A549 (cell line): ENCODE measurements around the gene MPRIP. TPM values are rescaled to one million over a fixed set of nuclear protein-coding genes. Genes with fewer than 3 reads are reported as not detected.

Experiments used
- ATAC-seq, 2 experiments: fragments of 200-7000 bp in 1 of 2; fragments of >200 bp in 1 of 2; cut with Nextera tagmentation in 1 of 2; cut with Tn5 transposase in 1 of 2; 3 replicates each; pipeline versions ENCODE4 v1.8.0 to v1.9.1; 2018 to 2020; ENCODE audit warnings: mild to moderate bottlenecking in 1 of 2, moderate library complexity in 1 of 2
- CTCF ChIA-PET: fragments of 300-600 bp; sonication (Branson Sonifier 250); formaldehyde crosslinking; extraction: SDS; loops from one replicate; lab custom pipeline; 2021; ENCODE audit warnings: antibody characterized with exemption, inconsistent platforms; lab: Yijun Ruan, JAX
- POLR2A ChIA-PET: fragments of 350-600 bp; formaldehyde crosslinking; extraction: SDS; loops from one replicate; lab custom pipeline; 2021; ENCODE audit warnings: antibody characterized with exemption, inconsistent platforms; lab: Yijun Ruan, JAX
- DNase-seq, 2 experiments: peaks; one replicate each; pipeline versions ENCODE4 v3.0.0 to v3.0.0-alpha.2; 2011 to 2016; ENCODE audit warnings: low read depth in 1 of 2, low spot score in 1 of 2
- FAIRE-seq: peaks from 2 replicates; lab custom pipeline; 2011; peaks lifted over from hg19 to GRCh38; lab: Jason Lieb, UNC
- H3K27ac ChIP-seq, 2 experiments: fragments of >200 bp; sonication (Bioruptor Twin); formaldehyde crosslinking; 3 replicates each; pipeline ENCODE4 v1.5.1; 2016 to 2017
- H3K4me1 ChIP-seq: fragments of >200 bp; sonication (Bioruptor Twin); formaldehyde crosslinking; 3 replicates; pipeline ENCODE4 v1.6.1; 2016
- H3K4me2 ChIP-seq: fragments of >200 bp; sonication (Bioruptor Twin); formaldehyde crosslinking; 3 replicates; pipeline ENCODE4 v1.6.1; 2016
- H3K4me3 ChIP-seq: fragments of >200 bp; sonication (Bioruptor Twin); formaldehyde crosslinking; 3 replicates; pipeline ENCODE4 v1.5.1; 2016
- H3K9me3 ChIP-seq: fragments of >200 bp; sonication (Bioruptor Twin); formaldehyde crosslinking; 3 replicates; pipeline ENCODE4 v1.6.1; 2016
- ATOH8 ChIP-seq: fragments of 250-450 bp; sonication (Bioruptor Pico); IDR thresholded peaks from 2 replicates; pipeline ENCODE4 v1.5.0; 2020; ENCODE audit warnings: low read depth, mild to moderate bottlenecking, moderate library complexity
- BCL3 ChIP-seq: fragments of >200 bp; sonication (Bioruptor Twin); formaldehyde crosslinking; IDR thresholded peaks from 3 replicates; pipeline ENCODE4 v1.6.1; 2016
- BHLHE40 ChIP-seq: IDR thresholded peaks from 2 replicates; pipeline ENCODE4 v1.6.1; 2012; ENCODE audit warnings: low read depth, low read length, inconsistent platforms
- CBX8 ChIP-seq: fragments of 200-600 bp; sonication (generic); IDR thresholded peaks from 2 replicates; pipeline ENCODE4 v1.6.1; 2016
- CEBPB ChIP-seq, 2 experiments: fragments of >200 bp in 1 of 2; sonication (Bioruptor Twin) in 1 of 2; formaldehyde crosslinking in 1 of 2; IDR thresholded peaks; 2 replicates each; pipeline ENCODE4 v1.6.1; 2012 to 2016
- EP300 ChIP-seq, 2 experiments: fragments of >200 bp; sonication (Bioruptor Twin); formaldehyde crosslinking; IDR thresholded peaks; 2 replicates in 1 of 2; 3 replicates in 1 of 2; pipeline ENCODE4 v1.6.1; 2016 to 2017
- FOSL2 ChIP-seq, 2 experiments: fragments of 450-650 bp in 1 of 2; fragments of >200 bp in 1 of 2; sonication (Bioruptor Twin) in 1 of 2; formaldehyde crosslinking; IDR thresholded peaks; 2 replicates each; pipeline versions ENCODE4 v1.5.0 to v1.6.1; 2016 to 2020; ENCODE audit warnings: mild to moderate bottlenecking in 1 of 2, moderate library complexity in 1 of 2
- HOXB13 ChIP-seq: fragments of 250-450 bp; sonication (Bioruptor Pico); IDR thresholded peaks from 2 replicates; pipeline ENCODE4 v1.5.0; 2020; ENCODE audit warnings: low read depth, mild to moderate bottlenecking, moderate library complexity
- JUNB ChIP-seq: fragments of >200 bp; sonication (Bioruptor Twin); formaldehyde crosslinking; IDR thresholded peaks from 2 replicates; pipeline ENCODE4 v1.6.1; 2016
- KDM1A ChIP-seq: fragments of 200-600 bp; sonication (generic); IDR thresholded peaks from 2 replicates; pipeline ENCODE4 v1.6.1; 2016; ENCODE audit warnings: low read depth, mild to moderate bottlenecking
- KDM5A ChIP-seq: fragments of 200-600 bp; sonication (generic); IDR thresholded peaks from 2 replicates; pipeline ENCODE4 v1.6.1; 2016; ENCODE audit warnings: antibody characterized with exemption, mild to moderate bottlenecking
- MAX ChIP-seq: IDR thresholded peaks from 2 replicates; pipeline ENCODE4 v1.6.1; 2012
- MAZ ChIP-seq: fragments of 150-350 bp; IDR thresholded peaks from 2 replicates; pipeline ENCODE4 v1.6.1; 2014; ENCODE audit warnings: antibody characterized with exemption, low read depth, low read length, borderline replicate concordance
- MYC ChIP-seq: IDR thresholded peaks from 2 replicates; pipeline ENCODE4 v1.6.1; 2012; ENCODE audit warnings: mild to moderate bottlenecking, inconsistent platforms, low read length, improper control_type of control experiment, borderline replicate concordance
- NR3C1 ChIP-seq: fragments of >200 bp; sonication (Bioruptor Twin); formaldehyde crosslinking; IDR thresholded peaks from 3 replicates; pipeline ENCODE4 v1.6.1; 2017
- PHF8 ChIP-seq: fragments of 200-600 bp; sonication (generic); IDR thresholded peaks from 2 replicates; pipeline ENCODE4 v1.6.1; 2016; ENCODE audit warnings: low read depth, mild to moderate bottlenecking, antibody characterized with exemption, moderate library complexity, borderline replicate concordance
- SMC3 ChIP-seq: fragments of >200 bp; sonication (Bioruptor Twin); formaldehyde crosslinking; IDR thresholded peaks from 3 replicates; pipeline ENCODE4 v1.6.1; 2018; ENCODE audit warnings: inconsistent platforms
- TFCP2L1 ChIP-seq: fragments of 250-450 bp; sonication (Bioruptor Pico); IDR thresholded peaks from 2 replicates; pipeline ENCODE4 v1.5.0; 2021; ENCODE audit warnings: mild to moderate bottlenecking
- ZC3H11A ChIP-seq: fragments of 450-650 bp; IDR thresholded peaks from 2 replicates; pipeline ENCODE4 v1.6.1; 2014; ENCODE audit warnings: antibody characterized with exemption, mild to moderate bottlenecking
- ZFP36 ChIP-seq: fragments of 450-650 bp; IDR thresholded peaks from 2 replicates; pipeline ENCODE4 v1.6.1; 2014; ENCODE audit warnings: borderline replicate concordance; ENCODE audit not compliant: partially characterized antibody
- WGBS: methylation state at CpG from one replicate; pipeline ENCODE4 v1.1.6; 2017; ENCODE audit errors: missing lambda C conversion rate; 5-methylcytosine and 5-hydroxymethylcytosine counted together
- polyA plus RNA-seq, 4 experiments: library from polyadenylated mRNA; depleted of rRNA in 3 of 4; stranded (reverse); fragments of >200 nt; fragmentation: RNase III in 1 of 4; extraction: RNeasy Plus Mini Kit Qiagen cat#74134 plus additional on column Dnase treatment in 1 of 4; gene quantifications; 2 replicates in 3 of 4; 3 replicates in 1 of 4; pipeline ENCODE4 v1.2.3, GENCODE V29; 2011 to 2017
- TF ChIP-seq, protein P1 (sequence below): IDR thresholded peaks from 2 replicates; pipeline ENCODE4 v1.6.1; 2012; ENCODE audit warnings: low read depth, borderline replicate concordance

Gene MPRIP
- polyA plus RNA-seq, 2 of the 4 experiments (the other 2 are of a cell fraction), result 147 to 228 TPM

DNA sequence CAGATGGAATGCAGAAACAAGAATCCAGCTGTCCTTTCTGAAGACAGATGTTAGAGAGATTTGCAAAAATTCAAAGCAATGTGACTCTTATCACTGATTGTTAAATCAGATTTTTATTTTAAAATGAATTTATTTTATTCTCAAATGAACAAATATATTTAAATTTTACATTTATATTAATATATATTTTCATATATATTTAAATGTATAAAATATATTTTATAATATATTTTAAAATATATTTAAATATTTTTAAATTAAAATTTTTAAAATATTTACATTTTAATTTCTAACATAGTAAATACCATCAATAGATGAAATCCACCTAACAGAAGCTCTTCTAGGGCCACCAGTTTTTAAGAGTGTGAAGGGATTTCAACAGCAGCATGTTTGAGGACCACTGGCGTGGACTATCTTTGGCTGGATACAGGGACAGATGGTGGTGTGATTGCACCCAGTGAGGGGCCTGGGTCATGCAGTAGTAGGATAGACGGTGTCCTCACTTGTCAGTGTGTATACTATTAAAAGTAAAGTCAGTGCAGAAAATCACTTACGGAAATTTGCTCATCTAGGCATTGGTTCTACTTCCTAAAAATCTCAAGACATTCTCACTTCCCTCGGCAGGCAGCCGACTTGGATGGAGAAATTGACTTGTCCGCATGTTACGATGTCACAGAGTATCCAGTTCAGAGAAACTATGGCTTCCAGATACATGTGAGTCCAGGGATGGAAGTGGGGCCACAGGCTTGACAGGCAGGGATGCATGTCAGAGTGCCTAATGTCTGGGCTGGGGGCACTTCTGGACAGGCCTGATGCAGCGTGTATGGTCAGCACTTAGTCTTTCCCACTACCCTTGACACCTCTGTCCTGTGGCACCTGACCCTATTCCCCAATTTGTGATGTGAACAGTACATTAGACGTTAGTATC is 107.5 kb downstream of the MPRIP start:
- POLR2A ChIA-PET, result no interaction called here
- Histone ChIP-seq H3K9me3 (no peaks in the 10 kb centered on the region), H3K4me2 (peak overlapping the region; percentile 76), H3K27ac (peak overlapping the region; percentile 72 to 88; a peak in 5 of 6 replicates), H3K4me3 (no peak overlapping the region), H3K4me1 (peaks cover 55% of the 10 kb centered on the region)
- WGBS, result 93% methylated on average over 9 of the region's 9 CpGs
- CTCF ChIA-PET, result interaction anchor here (0.9 to 1.3 kb wide), 3 partner anchors 9 to 152 kb away, joined by 3 to 4 read pairs (median 3); no protein-coding TSS in a partner anchor
- FAIRE-seq (no peak), ATAC-seq (no peak), DNase-seq (no peak)
- TF ChIP-seq CEBPB (IDR thresholded peaks at IDR 0.05), result no peak
- TF ChIP-seq ZC3H11A, result no peak
- TF ChIP-seq PHF8, result no peak

- TF ChIP-seq KDM1A, result no peak
- no peak for TF ChIP-seq MAZ
- TF ChIP-seq, protein P1, sequence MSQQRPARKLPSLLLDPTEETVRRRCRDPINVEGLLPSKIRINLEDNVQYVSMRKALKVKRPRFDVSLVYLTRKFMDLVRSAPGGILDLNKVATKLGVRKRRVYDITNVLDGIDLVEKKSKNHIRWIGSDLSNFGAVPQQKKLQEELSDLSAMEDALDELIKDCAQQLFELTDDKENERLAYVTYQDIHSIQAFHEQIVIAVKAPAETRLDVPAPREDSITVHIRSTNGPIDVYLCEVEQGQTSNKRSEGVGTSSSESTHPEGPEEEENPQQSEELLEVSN, result no peak
- TF ChIP-seq JUNB, result no peak
- TF ChIP-seq MYC, result no peak
- no peak for TF ChIP-seq ZFP36
- TF ChIP-seq NR3C1, result no peak
- TF ChIP-seq TFCP2L1 (CRISPR knock-in tag), result no peak
- TF ChIP-seq BHLHE40, result no peak
- TF ChIP-seq EP300 (IDR thresholded peaks at IDR 0.05), result no peak
- TF ChIP-seq PHF8, result no peak
- TF ChIP-seq CEBPB (IDR thresholded peaks at IDR 0.05), result no peak
- no peak for TF ChIP-seq BCL3
- TF ChIP-seq HOXB13 (CRISPR knock-in tag), result no peak
- no peak for TF ChIP-seq CBX8
- no peak for TF ChIP-seq ATOH8 (CRISPR knock-in tag)
- TF ChIP-seq KDM5A, result no peak
- no peak for TF ChIP-seq SMC3
- ATAC-seq (no peak), FAIRE-seq (peak; percentile 18), DNase-seq (no peak)
- ChIA-PET CTCF (no interaction called here), POLR2A (no interaction called here)
- no peak overlapping the region for H3K4me3 ChIP-seq
- 95% methylated on average over 1 of the region's 1 CpG for WGBS
- peak overlapping the region; percentile 76 for H3K4me2 ChIP-seq
- H3K9me3 ChIP-seq, result no peaks in the 10 kb centered on the region
- H3K4me1 ChIP-seq, result peaks cover 62% of the 10 kb centered on the region
- H3K27ac ChIP-seq, result peak overlapping the region; percentile 72 to 88
Observed at GRCh38 chr17:17150448-17150800, 108.2 kb downstream of the MPRIP start.

GRCh38 chr17:17151055-17151454 is 108.8 kb downstream of the MPRIP start:
- Histone ChIP-seq H3K27ac (peak overlapping the region; percentile 72 to 88), H3K4me3 (no peak overlapping the region), H3K4me1 (peaks cover 68% of the 10 kb centered on the region), H3K9me3 (no peaks in the 10 kb centered on the region), H3K4me2 (peak overlapping the region; percentile 76)
- WGBS, result 64% methylated on average over 5 of the region's 5 CpGs
- peak; percentile 44 to 52 for DNase-seq
- peak; percentile 13 to 20; a peak in 5 of 6 replicates for ATAC-seq
- ChIA-PET POLR2A (no interaction called here), CTCF (no interaction called here)
- no peak for TF ChIP-seq PHF8
- peak; percentile 51; the same call in 1 of the 2 replicates for TF ChIP-seq FOSL2 (IDR thresholded peaks at IDR 0.05)
- peak; percentile 65 for TF ChIP-seq FOSL2 (CRISPR knock-in tag; IDR thresholded peaks at IDR 0.05)
- TF ChIP-seq MAX, result 0 out of 2 replicates have a peak, but pooled peaks have one; percentile 36
- no peak for TF ChIP-seq SMC3
- no peak for FAIRE-seq
